Muscle of back (tissue), 11 donors: Measurements from ENCODE around the gene BIRC7. TPM values are rescaled to one million over a fixed set of nuclear protein-coding genes. Genes with fewer than 3 reads are reported as not detected.

Experiments
- DNase-seq, 3 donors: peaks; one replicate each; pipeline versions ENCODE4 v3.0.0 to v3.0.0-alpha.2; 2013
- polyA plus RNA-seq, 10 donors: library from polyadenylated mRNA; unstranded; fragments of 120-200 nt; gene quantifications; one replicate each; pipeline ENCODE4 v1.2.1, GENCODE V29; 2013; ENCODE audit not compliant: insufficient read length in 10 of 10

The BIRC7 gene
- polyA plus RNA-seq, 10 donors = 0.13 to 0.99 (median 0.28) TPM; not detected in 4

DNA sequence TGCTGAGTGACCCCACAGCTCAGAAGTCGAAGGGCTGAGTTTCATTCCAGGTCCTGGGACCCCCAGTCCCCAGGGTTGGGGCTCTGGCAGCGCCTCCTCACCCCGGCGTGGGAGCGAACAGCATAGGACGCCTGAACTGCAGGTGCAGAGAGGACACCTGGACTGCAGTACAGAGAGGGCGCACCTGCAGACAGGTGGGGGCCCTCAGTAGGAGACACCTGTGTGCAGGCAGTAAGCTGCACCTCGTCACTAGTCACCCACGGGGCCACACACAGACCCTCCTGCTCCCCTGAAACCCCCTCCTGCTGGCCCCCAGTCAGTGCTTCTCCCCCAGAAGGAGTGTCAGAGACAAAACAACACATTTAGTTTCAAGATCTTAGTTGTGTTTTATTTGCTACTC, 27.1 kb downstream of the BIRC7 start:
- DNase-seq = no peak

DNA sequence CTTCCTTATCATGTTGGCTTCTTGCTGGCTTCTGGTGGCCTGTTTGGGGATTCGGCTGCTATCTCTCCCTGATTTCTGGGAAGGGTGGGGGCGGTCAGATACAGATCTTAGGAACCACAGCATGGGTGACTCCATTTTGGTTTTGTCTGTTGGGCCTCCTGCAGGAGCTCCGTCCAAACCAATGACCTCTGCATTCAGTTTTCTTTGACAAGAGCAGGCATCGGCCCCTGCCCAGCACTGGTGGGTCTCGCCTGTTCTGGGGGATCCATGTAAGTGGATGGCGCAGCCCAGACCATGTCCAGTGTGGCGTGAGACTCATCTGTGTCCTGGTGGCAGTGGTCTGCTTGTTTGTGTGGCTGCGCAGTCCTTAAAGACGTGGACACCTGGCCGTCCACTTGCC, 28.3 kb downstream of the BIRC7 start:
- no peak for DNase-seq

DNA sequence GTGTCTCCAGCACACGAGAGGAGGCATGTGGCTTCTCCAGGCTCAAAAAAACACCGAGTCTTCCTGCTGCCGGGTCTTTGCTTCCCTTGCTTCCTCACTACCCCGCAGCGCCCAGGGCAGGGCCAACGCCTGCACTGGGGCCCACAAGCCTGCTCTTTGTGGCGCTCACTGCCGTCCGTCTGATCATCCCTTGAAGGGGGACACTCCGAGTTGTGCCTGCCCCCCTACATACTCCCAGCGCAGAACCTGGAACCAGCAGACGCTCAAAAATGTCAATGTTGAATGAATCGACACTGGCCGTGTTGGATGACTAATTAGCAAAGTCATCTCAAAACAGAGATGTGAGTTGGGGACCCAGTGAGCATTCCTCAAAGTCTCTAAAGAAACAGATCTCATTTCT, 28.8 kb downstream of the BIRC7 start:
- peak in 1 of 3 donors; percentile 71 for DNase-seq

DNA sequence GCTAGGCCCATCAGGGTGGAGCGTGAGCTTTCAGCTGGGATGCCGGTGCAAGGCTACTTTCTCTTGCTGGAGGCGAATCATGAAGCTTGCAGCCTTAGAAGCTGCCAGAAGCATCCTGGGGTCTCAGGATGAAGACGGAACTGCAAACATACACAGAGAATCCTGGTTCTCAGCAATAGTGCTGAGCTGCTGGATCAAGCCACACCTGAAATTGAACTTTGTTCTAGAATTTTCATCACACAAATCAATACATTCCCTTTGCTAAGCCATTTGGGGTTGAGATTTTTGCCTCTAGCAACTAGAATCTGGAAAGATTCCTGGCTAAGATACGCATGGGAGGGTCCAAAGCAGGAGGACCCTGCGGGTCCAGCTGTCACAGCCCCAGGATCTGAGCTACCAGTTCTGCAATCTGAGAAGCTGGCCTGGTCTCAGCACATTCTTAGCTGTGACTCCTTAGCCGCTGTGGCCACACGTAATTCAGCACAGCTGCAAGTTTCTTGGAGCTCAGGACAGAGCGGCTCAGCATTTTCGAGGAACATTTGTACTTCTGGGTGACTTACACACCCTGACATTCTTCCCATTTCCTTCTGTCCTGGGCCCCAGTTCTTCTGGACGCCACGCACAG, 30.3 kb downstream of the BIRC7 start:
- peak; percentile 70 to 89 (median 80) for DNase-seq

DNA sequence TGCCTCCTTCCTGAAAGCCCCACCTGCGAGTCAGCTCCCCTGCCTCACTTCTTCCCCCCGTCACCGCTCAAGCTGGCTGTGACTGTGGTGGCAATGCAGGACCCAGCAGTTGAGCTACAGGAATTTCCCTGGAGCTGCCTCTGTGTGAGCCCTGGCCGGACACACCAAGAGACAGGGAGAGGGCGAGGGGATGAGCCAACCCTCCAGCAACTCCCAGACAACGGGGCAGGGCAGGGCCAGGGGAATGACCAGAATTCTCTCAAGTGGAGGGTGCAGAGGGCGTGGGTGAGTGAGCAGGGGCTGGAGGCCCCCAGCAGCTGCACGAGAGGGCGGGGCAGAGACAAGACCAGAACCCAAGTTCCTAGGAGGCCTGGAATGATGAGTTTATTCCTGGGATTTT, 32.0 kb downstream of the BIRC7 start:
- DNase-seq = no peak

DNA sequence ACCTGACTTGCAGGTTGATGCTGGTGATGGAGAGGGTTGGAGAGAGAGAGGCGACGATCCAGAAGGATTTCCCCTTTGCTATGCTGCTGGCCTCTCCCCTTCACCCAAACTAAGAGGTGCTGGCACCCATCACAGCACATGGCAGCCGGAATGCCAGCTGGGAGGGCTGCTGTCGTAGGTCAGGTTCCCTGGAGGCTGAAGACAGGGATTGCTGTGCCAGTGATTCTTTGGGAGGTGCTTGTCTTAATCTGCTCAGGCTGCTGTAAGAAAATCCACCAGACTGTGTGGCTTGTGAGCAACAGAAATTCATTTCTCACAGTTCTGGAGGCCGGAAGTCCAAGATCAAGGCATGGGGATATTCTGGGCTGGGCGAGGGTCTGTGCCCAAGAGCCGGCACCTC, 32.6 kb downstream of the BIRC7 start:
- no peak for DNase-seq

DNA sequence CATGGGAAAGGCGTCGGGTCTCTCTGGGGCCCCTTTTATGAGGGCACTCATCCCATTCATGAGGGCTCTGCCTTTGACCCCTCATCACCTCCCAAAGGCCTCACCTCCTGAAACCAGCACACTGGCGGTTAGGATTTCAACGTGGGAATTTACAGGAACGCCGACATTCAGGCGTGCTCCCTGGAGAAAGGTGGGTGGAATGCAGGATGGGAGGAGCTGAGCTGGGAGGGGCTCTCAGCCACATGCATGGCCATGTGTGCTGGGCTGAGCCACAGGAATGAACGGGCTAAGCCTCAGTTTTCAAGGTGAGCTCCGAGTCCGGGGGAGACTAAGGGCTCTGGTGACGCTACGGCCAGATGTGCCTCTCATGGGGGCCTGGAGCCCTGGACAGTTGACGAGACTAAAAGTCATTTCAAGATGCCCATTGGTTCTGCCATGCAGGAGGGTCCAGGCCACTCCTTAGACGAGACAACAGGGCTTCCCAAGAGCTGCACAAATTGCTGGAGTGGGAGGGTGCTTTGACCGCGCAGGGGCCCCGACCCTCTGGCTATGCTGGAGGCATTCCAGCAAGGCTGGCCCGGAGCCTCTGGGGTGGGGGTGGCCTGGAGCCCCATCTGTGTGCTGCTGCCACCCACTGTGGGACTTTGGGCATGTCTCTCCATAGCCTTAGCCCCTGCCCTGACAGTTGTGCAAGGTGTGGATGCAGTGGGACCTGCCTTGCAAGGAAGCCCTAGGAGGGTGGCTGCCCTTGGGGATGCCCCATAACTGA, 33.1 kb downstream of the BIRC7 start:
- no peak for DNase-seq

DNA sequence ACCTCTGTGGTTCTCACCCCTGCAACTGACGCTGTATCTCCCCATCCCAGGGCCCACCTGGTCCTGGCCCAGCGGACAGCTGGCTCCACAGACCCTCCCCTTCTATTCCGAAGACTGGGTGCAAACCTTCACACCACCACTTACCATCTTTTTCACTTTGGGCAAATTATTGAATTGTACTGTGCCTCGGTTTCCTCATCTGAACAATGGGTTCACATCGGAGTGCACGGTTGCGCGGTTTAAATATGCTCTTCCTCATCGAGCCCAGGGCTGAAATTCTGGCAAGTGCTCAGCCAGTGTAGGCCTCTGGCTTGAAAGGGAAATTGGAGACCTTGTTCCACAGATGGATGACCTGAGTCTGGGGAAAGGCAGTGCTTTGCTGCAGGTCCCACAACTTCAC, 34.0 kb downstream of the BIRC7 start:
- no peak for DNase-seq

DNA sequence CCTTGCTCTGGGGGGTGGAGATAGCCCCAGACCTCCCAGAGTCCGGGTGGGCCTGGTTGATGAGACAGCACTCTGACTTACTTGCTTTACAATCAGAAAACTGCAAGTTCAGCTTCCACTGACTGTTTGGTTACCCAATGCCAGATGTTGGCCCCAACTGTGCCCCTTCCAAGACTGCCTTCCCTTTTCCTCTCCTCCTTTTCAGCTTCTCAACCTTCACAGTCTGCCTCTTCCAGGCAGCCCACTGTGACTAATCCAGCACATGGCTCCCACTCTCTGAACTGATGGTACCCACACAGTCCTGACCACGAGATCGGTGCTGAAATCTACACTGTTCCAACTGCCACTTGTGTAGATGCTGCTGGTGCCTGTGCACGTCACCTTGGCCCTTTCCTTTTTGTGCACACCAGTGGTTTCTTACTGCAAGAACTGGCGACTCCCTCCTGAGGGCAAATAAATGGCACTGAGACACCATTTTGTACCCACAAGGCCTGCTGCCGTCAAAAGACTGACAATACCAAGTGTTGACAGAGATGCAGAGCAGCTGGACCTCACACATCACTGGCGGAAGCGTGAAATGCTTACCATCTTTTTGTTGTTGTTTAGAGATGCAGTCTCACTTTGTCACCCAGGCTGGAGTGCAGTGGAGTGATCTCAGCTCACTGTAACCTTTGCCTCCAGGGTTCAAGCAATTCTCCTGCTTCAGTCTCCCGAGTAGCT, 35.1 kb downstream of the BIRC7 start:
- no peak for DNase-seq

DNA sequence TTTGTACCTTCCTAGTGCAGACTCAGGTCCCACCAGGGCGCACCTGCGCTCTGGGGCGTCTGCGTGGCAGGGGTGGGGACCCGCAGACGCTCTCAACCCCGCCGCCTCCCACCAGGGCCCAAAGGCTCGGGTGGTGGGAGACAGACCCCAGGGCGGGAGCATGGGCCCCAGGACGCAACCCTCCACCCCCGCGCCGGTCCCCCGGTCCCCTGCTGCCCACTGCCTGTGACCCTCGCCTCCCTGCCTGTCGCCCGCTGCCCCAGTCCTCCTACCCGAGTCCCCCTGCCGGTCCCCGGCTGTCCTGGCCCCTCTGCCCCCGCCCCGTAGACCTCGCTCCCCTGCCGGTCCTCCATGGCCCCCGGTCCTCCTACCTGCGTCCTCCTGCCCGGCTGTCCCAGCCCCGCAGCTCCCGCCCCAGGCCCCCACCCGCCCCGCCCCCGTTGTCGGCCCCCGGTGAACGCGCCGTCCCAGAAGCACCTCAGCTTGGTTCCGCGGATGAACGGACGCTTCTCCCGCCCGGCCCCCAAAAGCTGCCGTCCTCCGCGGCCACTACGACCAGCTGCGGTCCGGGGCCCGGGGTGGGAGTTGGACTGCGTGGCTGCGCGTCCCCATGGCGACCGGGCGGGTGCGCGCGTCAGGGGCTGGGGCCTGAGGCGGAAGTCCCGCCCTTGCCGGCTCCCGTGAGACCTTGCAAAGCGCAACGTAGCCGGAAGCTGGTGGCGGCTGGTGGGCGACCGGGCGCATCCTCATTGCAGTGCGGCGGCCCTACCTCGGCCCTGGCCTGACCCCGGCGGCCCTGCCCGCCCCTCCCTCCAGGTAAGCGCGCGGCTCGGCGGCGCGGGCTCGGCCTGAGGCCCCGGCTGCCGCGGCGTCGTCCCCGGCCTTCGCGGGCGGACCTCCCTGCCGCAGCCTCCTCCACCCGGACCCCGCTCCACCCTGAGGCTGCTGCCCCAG, 36.7 kb downstream of the BIRC7 start, which contains the start of gene ARFGAP1:
Gene ARFGAP1 (plus strand): TSS at position 709 of the 954 bp plus-strand sequence. CDS start 2,768 bp downstream, outside the sequence.
- peak; percentile 90 to 97 (median 96) for DNase-seq

DNA sequence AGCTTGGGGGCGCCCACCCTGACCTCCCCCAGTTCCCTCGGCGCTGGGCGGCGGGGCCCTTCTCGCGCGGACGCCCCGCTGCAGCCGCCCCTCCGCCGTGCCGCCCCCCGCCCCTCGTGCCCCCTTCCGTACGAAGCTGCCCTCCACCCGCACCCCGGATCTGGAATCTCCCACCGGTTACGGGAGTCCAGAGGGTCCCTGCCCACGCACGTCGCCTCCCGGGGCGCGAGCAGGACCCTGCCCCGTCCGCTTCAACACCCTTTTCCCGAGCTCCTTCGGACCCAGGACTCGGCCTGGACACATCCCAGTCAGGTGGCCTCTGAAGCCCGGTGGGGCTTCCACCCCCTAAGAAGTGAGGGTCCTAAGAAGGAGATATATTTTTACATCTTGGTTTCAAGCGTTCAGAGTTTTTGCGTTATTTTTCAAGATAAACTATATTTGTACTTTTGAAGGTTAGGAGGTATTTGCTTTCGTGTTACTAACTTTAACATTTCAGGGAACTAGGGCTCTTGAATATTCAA, 37.4 kb downstream of the BIRC7 start:
- DNase-seq = no peak

DNA sequence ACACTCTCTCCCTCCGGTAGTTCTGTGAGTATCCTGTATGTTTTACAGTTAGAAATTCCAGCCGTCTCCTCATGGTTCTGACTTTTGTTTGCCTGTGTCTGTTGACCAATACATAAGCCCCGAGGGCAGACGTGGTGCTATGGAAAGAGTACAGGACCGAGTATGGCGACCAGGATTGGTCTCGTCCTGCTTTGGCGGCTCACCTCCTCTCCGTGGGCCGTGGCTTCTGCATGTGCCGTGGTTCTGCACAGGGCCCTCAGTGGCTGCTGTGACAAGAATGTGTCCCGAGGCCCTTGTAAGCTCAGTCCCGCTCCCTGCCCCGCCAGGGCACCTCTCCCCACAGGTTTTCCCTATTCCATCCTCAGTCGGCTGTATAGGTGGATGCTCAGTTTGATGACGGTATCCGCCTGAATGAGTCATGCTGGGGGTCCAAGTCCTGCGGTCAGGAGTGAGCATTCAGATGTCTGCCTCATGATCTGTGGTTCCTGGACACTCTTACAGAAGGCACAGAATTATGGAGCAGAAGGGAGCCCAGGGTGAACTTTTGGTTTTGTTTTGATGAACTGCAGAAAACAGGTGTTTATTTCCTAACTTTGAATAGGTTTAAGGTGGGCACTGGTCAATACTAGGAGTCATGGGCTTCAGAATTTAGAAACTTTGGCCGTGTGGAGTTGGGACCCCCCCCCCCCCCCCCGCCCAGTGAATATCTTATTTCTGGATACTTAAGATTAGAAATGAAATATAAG, 38.1 kb downstream of the BIRC7 start:
- DNase-seq = peak in 1 of 3 donors; percentile 45

DNA sequence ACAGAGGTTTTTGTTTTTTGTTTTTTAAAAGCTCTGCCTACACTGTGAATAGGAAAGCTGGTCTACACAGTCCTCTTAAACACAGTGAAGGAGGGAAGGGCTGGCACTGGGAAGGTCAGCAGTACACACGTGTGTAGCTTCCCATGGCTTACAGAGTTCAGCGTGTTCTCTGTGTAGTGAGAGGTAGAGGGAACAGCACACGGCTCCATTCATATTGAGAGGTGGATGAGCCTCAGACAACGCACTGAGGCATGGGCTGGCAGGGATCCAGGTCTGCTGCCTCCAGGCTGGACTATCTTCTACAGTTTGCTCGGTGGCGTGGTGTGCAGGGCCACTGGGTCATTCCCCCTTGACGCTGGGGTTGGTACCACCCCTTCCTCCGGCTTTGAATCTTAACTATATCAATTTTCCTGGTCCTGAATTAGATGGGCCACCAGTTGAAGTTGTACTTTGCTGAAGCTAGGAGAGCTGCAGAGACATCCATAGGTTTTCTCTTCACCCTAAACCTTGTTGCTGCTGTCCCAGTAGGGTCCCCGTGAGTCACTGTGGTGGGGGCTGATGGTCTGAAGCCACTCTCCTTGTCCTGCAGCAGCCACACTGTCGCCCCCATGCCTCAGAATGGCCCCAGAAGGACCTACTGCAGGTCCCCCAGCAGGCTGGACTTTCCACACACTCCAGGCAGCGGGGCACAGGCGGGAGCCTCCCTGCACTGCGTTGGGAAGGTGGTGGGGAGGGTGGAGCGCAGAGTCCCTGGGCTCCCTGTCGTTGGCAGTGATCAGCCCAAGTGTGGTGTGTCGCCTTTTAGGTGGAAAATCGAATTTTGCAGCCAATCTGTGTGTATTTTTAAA, 38.9 kb downstream of the BIRC7 start:
- DNase-seq = no peak

DNA sequence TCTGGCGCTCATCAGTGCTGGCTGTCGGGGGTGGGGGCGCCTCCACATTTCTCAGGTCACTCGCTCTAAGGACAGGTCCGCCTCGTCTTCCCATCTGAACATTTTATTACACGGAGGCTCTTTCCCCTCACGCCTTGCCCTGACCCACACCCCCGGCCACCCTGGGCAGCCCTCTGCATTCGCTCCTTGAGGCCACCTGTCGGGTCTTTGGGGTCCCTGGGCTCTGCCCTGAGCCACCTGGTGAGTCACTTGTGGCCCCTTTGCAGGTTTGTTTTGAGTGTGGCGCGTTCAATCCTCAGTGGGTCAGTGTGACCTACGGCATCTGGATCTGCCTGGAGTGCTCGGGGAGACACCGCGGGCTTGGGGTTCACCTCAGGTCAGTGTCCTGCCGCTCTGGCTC, 40.1 kb downstream of the BIRC7 start:
- DNase-seq = no peak

DNA sequence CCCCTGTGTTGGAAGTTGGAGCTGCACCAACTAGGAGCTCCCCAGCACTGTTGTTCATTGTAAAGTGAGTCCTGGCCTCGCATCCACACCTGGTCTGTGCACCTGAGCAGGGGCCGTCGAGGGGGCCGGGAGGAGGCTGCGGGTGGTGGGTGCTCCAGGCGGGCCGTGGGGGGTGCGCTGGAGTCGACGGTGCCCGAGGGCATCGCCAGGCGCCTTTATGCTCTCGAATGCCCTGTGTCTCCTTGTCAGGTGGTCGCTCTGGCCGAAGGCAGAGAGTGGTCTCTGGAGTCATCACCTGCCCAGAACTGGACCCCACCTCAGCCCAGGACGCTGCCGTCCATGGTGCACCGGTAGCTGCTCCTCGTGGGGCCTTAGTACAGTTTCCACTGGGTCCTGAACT, 41.3 kb downstream of the BIRC7 start:
- no peak for DNase-seq

DNA sequence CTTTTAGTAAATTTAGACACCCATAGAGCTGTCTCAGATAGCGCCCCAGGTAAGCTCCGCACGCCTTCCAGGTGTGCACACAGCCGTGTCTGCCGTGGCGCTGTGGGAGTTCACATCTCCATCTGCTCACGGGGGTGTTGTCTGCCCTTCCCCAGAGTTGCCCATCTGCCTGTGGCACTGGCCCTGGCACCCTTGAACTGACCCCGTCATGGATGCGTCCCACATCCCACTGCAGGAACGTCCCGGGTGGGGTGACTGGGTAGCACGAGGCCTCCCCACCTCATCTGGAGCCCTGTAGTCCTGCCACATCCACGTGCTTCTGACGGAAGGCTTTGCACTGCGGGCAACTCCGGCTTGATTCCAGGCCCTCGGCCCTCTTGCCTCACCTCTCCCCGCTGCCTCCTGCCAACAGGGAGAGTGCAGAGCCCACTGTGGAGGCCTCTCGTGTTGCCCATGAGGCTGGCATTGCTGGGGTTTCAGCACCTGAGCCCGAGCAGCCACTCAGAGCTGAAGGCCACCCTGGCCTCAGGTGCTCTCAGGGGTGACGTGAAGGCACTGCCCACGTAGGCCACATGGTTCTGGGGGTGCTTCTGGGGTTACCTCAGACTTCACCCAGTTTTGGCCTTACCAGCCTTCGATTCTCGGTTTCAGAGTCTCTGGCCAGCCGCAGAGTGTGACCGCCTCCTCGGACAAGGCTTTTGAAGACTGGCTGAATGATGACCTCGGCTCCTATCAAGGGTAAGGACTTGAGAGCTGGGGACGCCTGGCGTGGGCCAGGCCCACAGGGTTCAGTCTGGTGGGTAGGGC, 42.0 kb downstream of the BIRC7 start:
- DNase-seq = no peak

DNA sequence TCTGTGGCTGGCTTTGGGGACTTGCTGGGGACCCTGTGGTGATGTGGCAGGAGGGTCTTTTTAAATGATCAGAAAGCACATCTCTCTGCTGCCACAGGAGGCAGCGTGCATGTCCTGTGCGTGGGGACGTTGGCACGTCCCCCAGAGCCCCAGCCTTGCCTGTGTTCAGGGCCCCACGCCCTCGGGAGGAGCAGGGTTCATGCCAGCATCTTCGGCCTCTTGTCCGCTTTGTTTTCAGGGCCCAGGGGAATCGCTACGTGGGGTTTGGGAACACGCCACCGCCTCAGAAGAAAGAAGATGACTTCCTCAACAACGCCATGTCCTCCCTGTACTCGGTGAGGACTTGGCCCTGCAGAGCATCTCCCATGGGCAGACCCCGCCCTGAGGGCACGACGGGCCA, 43.0 kb downstream of the BIRC7 start:
- DNase-seq = no peak

DNA sequence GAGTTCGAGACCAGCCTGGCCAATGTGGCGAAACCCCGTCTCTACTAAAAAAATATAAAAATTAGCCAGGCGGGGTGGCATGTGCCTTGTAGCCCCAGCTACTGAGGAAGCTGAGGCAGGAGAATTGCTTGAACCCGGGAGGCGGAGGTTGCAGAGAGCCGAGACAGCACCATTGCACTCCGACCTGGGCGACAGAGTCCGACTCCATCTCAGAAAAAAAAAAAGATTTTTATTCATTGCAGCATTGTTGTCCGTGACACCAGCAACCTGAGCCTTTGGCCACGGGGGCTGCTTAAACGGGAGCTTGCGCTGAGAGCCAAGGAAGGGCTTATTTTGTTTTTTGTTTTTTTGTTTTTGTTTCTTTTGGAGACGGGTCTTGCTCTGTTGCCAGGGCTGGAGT, 44.2 kb downstream of the BIRC7 start:
- DNase-seq = no peak

DNA sequence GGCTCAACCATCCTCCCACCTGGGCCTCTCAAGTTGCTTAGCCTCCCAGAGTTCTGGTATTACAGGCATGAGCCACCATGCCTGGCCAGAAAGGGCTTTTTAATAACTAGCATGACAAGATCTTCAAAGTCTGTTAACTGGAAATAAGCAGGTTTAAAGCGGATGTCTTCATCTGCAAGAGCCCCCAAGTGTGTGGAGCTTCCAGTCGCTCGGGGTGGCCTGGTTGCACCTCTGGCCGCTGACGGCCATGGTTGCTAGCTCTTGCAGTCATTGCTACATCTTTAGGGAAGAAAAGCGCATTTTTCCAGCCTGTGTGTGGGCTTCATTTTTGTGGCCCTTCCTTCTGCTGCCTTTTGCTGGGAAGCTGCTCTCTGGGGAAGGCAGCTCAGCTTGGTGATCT, 44.7 kb downstream of the BIRC7 start:
- no peak for DNase-seq
